SK-N-SH (cell line): ENCODE results near the gene STXBP1.

Source experiments
- CTCF ChIP-seq: fragments of 200-600 bp; sonication (generic); IDR thresholded peaks from 2 replicates; pipeline ENCODE4 v1.6.1; 2017; ENCODE audit warnings: antibody characterized with exemption, mild to moderate bottlenecking, moderate library complexity
- NRF1 ChIP-seq: IDR thresholded peaks from 2 replicates; pipeline ENCODE4 v1.6.1; 2012; ENCODE audit warnings: low read depth, mild to moderate bottlenecking, low read length
- PBX3 ChIP-seq: IDR thresholded peaks from 2 replicates; pipeline ENCODE4; 2012

GRCh38 chr9:127635201-127635735 is 23.2 kb downstream of the STXBP1 start:
- TF ChIP-seq PBX3, result no peak
- no peak for TF ChIP-seq CTCF
- no peak for TF ChIP-seq NRF1
